ENCODE data around the gene COX20.

COX20 gene

GRCh38 chr1:244881552-244882280 is 46.3 kb downstream of the COX20 start:
- DNase-seq, result no peak

GRCh38 chr1:244887281-244887680 is 51.8 kb downstream of the COX20 start:
- no peak for DNase-seq

GRCh38 chr1:244893836-244894235 is 58.4 kb downstream of the COX20 start:
- DNase-seq, result no peak
